ENCODE results near the gene TMEM214. TPM values are rescaled to one million over a fixed set of nuclear protein-coding genes. Genes with fewer than 3 reads are reported as not detected.
A peak's percentile ranks its signal among the peaks of the same experiment; 100 is the strongest.

TMEM214 gene
- total RNA-seq, 2 experiments from 2014 or later, result 68.7 to 86.6 TPM

DNA sequence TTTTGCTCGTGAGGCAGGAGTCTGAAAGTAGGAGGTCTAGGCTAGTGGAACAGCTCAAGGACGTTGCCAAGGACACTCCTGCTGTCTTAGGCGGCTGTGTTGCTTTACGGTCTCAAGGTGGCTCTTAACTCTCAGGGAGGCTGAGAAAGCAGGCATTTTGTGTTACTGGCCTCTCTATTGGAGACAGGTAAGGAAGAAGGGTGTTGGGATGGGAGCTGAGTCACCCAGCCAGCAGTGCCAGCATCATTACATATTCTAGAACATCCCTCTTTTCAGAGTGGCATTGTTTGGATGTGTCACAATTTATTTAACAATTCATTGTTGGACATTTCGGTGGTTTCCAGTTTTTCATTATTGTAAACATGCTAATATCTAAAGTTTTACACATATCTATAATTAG lies 30.8 kb upstream of the TMEM214 start:
- no peak for DNase-seq
- no peaks in the 10 kb centered on the region for H3K4me1 Mint-ChIP-seq
- H3K27ac Mint-ChIP-seq, result no peak overlapping the region
- no peak overlapping the region for H3K4me3 Mint-ChIP-seq
- ATAC-seq, result no peak
- no peaks in the 10 kb centered on the region for H3K9me3 Mint-ChIP-seq (ENCODE audit: low read depth)
- H3K36me3 Mint-ChIP-seq, result no peaks in the 10 kb centered on the region
- H3K27me3 Mint-ChIP-seq, result peaks cover 16% of the 10 kb centered on the region
- CTCF ChIA-PET, result interaction anchor here (0.7 kb wide), 1 partner anchor 58 kb away, joined by 3 read pairs; no protein-coding TSS in a partner anchor

DNA sequence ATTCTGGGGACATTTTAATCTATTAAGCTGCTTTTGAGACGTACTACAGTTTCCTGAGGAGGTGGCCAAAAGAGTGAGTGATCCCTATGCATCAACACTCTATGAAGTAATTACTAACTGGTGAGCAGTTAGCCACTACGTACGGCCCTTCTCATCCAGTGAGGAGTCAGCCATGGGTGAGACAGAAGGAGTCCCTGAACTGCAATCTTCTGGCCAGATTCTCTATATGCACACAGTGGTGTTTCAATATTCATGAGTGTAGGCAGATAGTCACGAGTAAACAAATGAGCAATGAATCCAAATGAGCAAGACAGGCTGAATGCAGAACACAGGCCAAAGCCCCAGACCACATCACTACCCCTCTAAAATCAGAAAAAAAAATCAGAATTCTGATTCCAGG lies 29.8 kb upstream of the TMEM214 start:
- no peaks in the 10 kb centered on the region for H3K4me1 Mint-ChIP-seq
- no peaks in the 10 kb centered on the region for H3K9me3 Mint-ChIP-seq (ENCODE audit: low read depth)
- peaks cover 20% of the 10 kb centered on the region for H3K27me3 Mint-ChIP-seq
- CTCF ChIA-PET, result interaction anchor here (2.1 kb wide), 1 partner anchor 21 kb away, joined by 4 read pairs; no protein-coding TSS in a partner anchor
- ATAC-seq, result no peak
- no peaks in the 10 kb centered on the region for H3K36me3 Mint-ChIP-seq
- no peak overlapping the region for H3K27ac Mint-ChIP-seq
- no peak for DNase-seq
- no peak overlapping the region for H3K4me3 Mint-ChIP-seq

DNA sequence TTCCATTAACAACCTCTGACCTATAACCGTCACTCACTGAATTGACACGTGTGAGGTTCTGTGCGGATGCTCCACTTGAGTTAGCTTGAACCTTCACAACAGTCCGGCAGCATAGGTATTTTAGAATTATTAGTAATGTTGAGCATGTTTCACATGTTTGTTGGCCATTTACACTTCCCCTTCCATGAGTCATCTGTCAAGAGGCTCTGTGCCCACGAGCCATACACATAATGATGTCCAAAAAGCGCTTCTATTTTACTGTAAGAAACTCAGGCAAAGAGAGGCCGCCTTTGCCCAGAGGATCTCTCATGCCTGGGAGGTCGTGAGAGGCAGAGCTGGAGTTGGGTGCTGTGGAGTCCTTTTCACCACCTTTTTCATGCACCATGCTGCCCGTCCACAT lies 28.9 kb upstream of the TMEM214 start:
- Mint-ChIP-seq H3K4me1 (no peaks in the 10 kb centered on the region), H3K27ac (no peak overlapping the region), H3K9me3 (ENCODE audit: low read depth) (no peaks in the 10 kb centered on the region), H3K36me3 (no peaks in the 10 kb centered on the region), H3K4me3 (no peak overlapping the region), H3K27me3 (peaks cover 24% of the 10 kb centered on the region)
- no peak for ATAC-seq
- no peak for DNase-seq
- CTCF ChIA-PET, result interaction anchor here (1.2 to 2.1 kb wide), 4 partner anchors 9 to 42 kb away, joined by 4 to 6 read pairs (median 4); no protein-coding TSS in a partner anchor

DNA sequence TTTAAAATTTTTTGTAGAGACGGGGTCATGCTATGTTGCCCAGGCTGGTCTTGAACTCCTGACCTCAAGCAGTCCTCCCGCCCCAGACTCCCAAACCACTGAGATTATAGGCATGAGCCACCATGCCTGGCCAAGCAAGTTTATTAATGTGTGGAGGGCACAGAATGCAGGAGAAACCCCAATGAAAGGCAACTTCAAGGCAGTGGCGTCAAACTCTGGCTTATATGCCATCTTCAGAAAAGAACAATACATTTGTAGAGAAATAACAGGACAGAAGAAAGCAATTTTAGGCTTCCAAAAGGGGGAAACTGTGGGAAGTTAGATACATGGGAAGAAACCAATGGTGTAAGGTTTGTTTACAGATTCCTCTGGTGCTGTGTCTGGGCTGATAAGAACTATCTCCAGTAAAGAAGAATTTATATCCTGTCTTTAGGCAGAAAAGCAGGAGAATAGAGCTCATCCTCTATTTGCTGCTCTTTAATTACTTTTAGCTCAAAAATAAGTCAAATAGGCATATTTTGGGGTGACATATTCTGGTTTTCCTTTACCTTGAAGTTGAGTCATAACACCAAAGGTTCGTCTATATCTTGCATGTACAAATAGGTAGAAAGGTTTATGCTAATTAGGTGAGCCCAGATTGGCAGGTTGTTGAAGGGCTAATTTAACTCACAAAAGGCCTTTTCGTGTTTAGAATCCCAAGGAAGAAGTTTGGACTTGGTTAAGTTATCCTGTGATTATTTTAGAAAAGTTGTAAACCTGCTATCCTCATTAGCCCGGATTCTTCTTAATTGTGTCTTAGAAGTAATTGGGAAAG lies 26.0 kb upstream of the TMEM214 start:
- no peak overlapping the region for H3K4me3 Mint-ChIP-seq
- peaks cover 2% of the 10 kb centered on the region for H3K4me1 Mint-ChIP-seq
- H3K27ac Mint-ChIP-seq, result no peak overlapping the region
- H3K27me3 Mint-ChIP-seq, result peaks cover 27% of the 10 kb centered on the region
- ATAC-seq (no peak), DNase-seq (no peak)
- CTCF ChIA-PET, result interaction anchor here (0.6 to 4.0 kb wide), 5 partner anchors 8 to 523 kb away, joined by 3 to 15 read pairs (median 4); no protein-coding TSS in a partner anchor
- H3K36me3 Mint-ChIP-seq, result peaks cover 1% of the 10 kb centered on the region
- no peaks in the 10 kb centered on the region for H3K9me3 Mint-ChIP-seq (ENCODE audit: low read depth)

DNA sequence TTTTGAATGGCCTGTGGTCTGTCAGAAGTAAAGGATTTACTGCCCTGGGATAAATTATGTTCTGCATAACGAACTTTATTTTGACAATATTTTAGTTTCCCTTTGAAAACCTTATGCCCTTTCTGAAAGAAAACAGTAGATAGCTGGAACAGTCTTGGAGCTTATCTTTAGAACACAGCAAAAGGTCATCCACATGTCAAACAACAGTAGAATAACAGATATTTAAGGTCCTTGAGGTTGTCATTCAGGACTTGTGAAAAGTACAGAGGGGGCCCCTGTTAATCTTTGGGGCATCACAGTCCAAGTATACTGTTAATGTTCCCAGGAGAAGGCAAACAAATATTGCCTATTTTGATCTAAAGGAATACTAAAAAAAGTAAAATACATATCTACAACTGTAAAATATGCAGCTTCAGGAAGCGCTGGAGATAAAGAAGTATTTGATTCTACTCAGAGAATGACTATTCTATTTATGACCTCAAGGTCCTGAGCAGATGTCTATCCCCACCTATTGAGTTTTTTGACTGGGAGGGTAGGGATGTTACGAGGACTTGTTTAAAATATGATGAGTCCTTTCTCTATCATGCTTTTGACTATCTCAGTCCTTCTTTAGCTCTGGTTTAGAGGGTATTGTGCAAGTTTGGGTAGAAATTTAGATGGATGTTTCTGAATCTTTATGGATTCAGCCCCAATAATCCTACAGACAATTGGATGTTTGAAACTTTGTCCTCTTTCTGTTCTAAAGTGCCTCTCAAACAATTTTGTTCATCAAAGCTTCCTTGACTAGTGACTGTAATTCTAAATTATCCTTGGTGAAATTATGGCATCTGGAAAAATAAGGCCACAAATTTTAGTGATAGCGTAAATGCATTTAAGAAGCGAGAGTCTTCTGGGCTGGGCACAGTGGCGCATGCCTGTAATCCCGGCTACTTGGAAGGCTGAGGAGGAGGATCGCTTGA lies 25.1 kb upstream of the TMEM214 start:
- Mint-ChIP-seq H3K9me3 (ENCODE audit: low read depth) (no peaks in the 10 kb centered on the region), H3K36me3 (peaks cover 1% of the 10 kb centered on the region), H3K27me3 (peaks cover 29% of the 10 kb centered on the region), H3K4me3 (no peak overlapping the region), H3K4me1 (peaks cover 2% of the 10 kb centered on the region), H3K27ac (no peak overlapping the region)
- no peak for DNase-seq
- CTCF ChIA-PET, result interaction anchor here (0.6 to 4.0 kb wide), 4 partner anchors 9 to 522 kb away, joined by 3 to 15 read pairs (median 6); no protein-coding TSS in a partner anchor
- ATAC-seq, result no peak

DNA sequence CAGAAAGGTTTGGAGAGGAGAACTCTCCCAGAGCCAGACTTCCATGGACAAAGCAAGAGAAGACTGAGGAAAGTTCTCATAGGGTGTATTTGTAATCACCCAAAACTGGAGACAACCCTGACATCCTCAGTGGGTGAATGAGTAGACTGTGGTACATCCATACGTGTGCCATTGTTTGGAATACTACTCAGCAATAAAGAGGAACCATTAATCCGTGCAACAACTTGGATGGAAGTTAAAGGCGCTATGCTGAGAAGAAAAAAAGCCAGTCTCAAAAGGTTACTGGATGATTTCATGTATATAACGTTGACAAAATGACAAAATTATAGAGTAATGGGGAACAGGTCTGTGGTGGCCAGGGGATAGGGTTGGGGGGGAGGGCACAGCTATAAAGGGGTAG lies 24.1 kb upstream of the TMEM214 start:
- no peak overlapping the region for H3K4me3 Mint-ChIP-seq
- ATAC-seq, result no peak
- CTCF ChIA-PET, result interaction anchor here (4.0 kb wide), 1 partner anchor 47 kb away, joined by 15 read pairs; no protein-coding TSS in a partner anchor
- H3K27ac Mint-ChIP-seq, result no peak overlapping the region
- peaks cover 27% of the 10 kb centered on the region for H3K27me3 Mint-ChIP-seq
- H3K9me3 Mint-ChIP-seq (ENCODE audit: low read depth), result no peaks in the 10 kb centered on the region
- no peak for DNase-seq
- H3K36me3 Mint-ChIP-seq, result peaks cover 1% of the 10 kb centered on the region
- H3K4me1 Mint-ChIP-seq, result peaks cover 2% of the 10 kb centered on the region

- DNase-seq, result no peak
- peaks cover 2% of the 10 kb centered on the region for H3K4me1 Mint-ChIP-seq
- peaks cover 25% of the 10 kb centered on the region for H3K27me3 Mint-ChIP-seq
- H3K27ac Mint-ChIP-seq, result no peak overlapping the region
- CTCF ChIA-PET, result interaction anchor here (1.5 to 4.0 kb wide), 3 partner anchors 27 to 163 kb away, joined by 3 to 15 read pairs (median 4); no protein-coding TSS in a partner anchor
- no peak for ATAC-seq
- no peaks in the 10 kb centered on the region for H3K9me3 Mint-ChIP-seq (ENCODE audit: low read depth)
- peaks cover 1% of the 10 kb centered on the region for H3K36me3 Mint-ChIP-seq
- no peak overlapping the region for H3K4me3 Mint-ChIP-seq
These were observed 23.7 kb upstream of the TMEM214 start for GRCh38 chr2:27009083-27009482.

GRCh38 chr2:27009716-27010115 lies 23.0 kb upstream of the TMEM214 start:
- no peak for DNase-seq
- H3K27me3 Mint-ChIP-seq, result peaks cover 25% of the 10 kb centered on the region
- H3K9me3 Mint-ChIP-seq (ENCODE audit: low read depth), result no peaks in the 10 kb centered on the region
- CTCF ChIA-PET, result interaction anchor here (1.5 to 4.0 kb wide), 3 partner anchors 27 to 163 kb away, joined by 3 to 15 read pairs (median 4); no protein-coding TSS in a partner anchor
- H3K36me3 Mint-ChIP-seq, result peaks cover 1% of the 10 kb centered on the region
- no peak for ATAC-seq
- H3K4me3 Mint-ChIP-seq, result no peak overlapping the region
- H3K4me1 Mint-ChIP-seq, result peaks cover 2% of the 10 kb centered on the region
- H3K27ac Mint-ChIP-seq, result no peak overlapping the region

DNA sequence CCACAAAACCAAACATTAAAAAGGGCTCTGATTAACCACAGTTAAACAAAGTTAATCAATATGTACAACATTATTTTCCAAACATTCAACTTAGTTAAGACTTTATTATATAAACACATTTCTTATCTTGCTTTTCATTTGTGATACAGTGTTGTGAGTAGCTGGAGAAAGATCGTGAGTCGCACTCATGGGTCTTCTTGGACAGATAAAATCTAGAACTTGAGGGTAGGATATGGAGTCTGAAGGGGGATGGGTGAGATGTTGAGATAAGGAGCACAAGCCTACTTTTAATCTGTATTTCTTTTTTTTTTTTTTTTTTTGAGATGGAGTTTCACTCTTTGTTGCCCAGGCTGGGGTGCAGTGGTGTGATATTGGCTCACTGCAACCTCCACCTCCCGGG lies 22.6 kb upstream of the TMEM214 start:
- H3K36me3 Mint-ChIP-seq, result peaks cover 1% of the 10 kb centered on the region
- DNase-seq (no peak), ATAC-seq (no peak)
- H3K27ac Mint-ChIP-seq, result no peak overlapping the region
- H3K9me3 Mint-ChIP-seq (ENCODE audit: low read depth), result no peaks in the 10 kb centered on the region
- H3K4me3 Mint-ChIP-seq, result no peak overlapping the region
- peaks cover 25% of the 10 kb centered on the region for H3K27me3 Mint-ChIP-seq
- CTCF ChIA-PET, result interaction anchor here (0.9 to 4.0 kb wide), 4 partner anchors 28 to 164 kb away, joined by 3 to 15 read pairs (median 4); no protein-coding TSS in a partner anchor
- H3K4me1 Mint-ChIP-seq, result peaks cover 2% of the 10 kb centered on the region

- DNase-seq (no peak), ATAC-seq (no peak)
- peaks cover 9% of the 10 kb centered on the region for H3K27me3 Mint-ChIP-seq
- no peak overlapping the region for H3K4me3 Mint-ChIP-seq
- H3K4me1 Mint-ChIP-seq, result peaks cover 7% of the 10 kb centered on the region
- CTCF ChIA-PET, result interaction anchor here (1.5 kb wide), 1 partner anchor 266 kb away, joined by 3 read pairs; no protein-coding TSS in a partner anchor
- H3K27ac Mint-ChIP-seq, result no peak overlapping the region
- peaks cover 1% of the 10 kb centered on the region for H3K36me3 Mint-ChIP-seq
- H3K9me3 Mint-ChIP-seq (ENCODE audit: low read depth), result no peaks in the 10 kb centered on the region
These were observed 19.0 kb upstream of the TMEM214 start for GRCh38 chr2:27013738-27014137.

GRCh38 chr2:27014771-27015433 lies 17.9 kb upstream of the TMEM214 start:
- peaks cover 1% of the 10 kb centered on the region for H3K36me3 Mint-ChIP-seq
- ATAC-seq (no peak), DNase-seq (no peak)
- CTCF ChIA-PET, result interaction anchor here (1.1 to 5.0 kb wide), 4 partner anchors 9 to 56 kb away, joined by 4 to 107 read pairs (median 24); no protein-coding TSS in a partner anchor
- H3K4me3 Mint-ChIP-seq, result no peak overlapping the region
- H3K9me3 Mint-ChIP-seq (ENCODE audit: low read depth), result no peaks in the 10 kb centered on the region
- H3K27me3 Mint-ChIP-seq, result peaks cover 4% of the 10 kb centered on the region
- H3K4me1 Mint-ChIP-seq, result peaks cover 7% of the 10 kb centered on the region
- H3K27ac Mint-ChIP-seq, result no peak overlapping the region

DNA sequence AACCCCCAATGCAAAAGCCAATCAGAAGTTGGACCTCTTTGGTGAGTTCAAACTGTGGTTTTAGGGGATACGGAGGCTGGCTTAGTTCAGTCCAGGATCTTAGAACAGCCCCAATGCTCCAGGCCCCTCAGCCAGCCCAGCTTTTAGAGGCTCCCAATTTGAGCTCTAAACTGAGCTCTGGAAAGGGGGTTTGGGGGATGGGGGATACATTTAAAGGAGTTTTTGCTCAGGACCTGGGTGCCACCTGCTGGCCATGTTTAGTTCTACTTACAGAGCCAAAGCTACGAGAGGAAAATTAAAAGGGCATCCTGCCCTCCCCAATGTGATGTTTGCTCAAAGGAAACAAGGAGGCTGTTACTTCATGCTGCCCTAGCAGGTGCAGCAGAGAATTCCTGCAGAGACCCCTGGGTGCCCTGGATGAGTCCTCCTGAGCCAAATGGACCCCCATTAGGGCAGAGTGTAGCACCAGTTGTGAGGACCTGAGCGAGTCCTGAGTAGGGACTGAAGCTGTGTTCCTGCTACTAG lies 15.9 kb upstream of the TMEM214 start:
- Mint-ChIP-seq H3K9me3 (ENCODE audit: low read depth) (no peaks in the 10 kb centered on the region), H3K27ac (no peak overlapping the region)
- CTCF ChIA-PET, result interaction anchor here (0.7 to 5.0 kb wide), 27 partner anchors 10 to 287 kb away, joined by 3 to 107 read pairs (median 5); partner anchors contain the start of genes DPYSL5 and TMEM214

More for the DNA sequence above, 15.9 kb upstream of the TMEM214 start:
- ATAC-seq (peak; percentile 39), DNase-seq (peak; percentile 64)
- H3K4me3 Mint-ChIP-seq, result no peak overlapping the region
- peaks cover 6% of the 10 kb centered on the region for H3K4me1 Mint-ChIP-seq
- peaks cover 2% of the 10 kb centered on the region for H3K27me3 Mint-ChIP-seq
- H3K36me3 Mint-ChIP-seq, result no peaks in the 10 kb centered on the region
